HepG2 (cell line): ENCODE data around the gene MEX3A. TPM values are rescaled to one million over a fixed set of nuclear protein-coding genes. Genes with fewer than 3 reads are reported as not detected.

ENCODE experiments used
- HDAC6 ChIP-seq: fragments of 200-600 bp; sonication (generic); IDR thresholded peaks from 2 replicates; pipeline ENCODE4 v1.7.0; 2017; ENCODE audit warnings: mild to moderate bottlenecking, antibody characterized with exemption, low read length, low read depth
- HNRNPL ChIP-seq: fragments of 200-400 bp; formaldehyde crosslinking; IDR thresholded peaks from 2 replicates; pipeline ENCODE4 v1.6.1; 2017; ENCODE audit warnings: mild to moderate bottlenecking, low read depth, low read length
- ISX ChIP-seq: sonication (generic); formaldehyde crosslinking; conservative IDR thresholded peaks from 2 replicates; pipeline ENCODE4 v1.5.0; 2020; ENCODE audit warnings: missing genetic modification reagents
- KDM5A ChIP-seq: fragments of 200-600 bp; sonication (generic); IDR thresholded peaks from 2 replicates; pipeline ENCODE4 v1.7.0; 2018; ENCODE audit warnings: antibody characterized with exemption, mild to moderate bottlenecking, low read length, borderline replicate concordance
- POLR2A ChIP-seq, 2 experiments: IDR thresholded peaks; 2 replicates each; pipeline ENCODE4 v1.6.1; 2011; ENCODE audit warnings: low read depth in 2 of 2, low read length in 2 of 2, mild to moderate bottlenecking in 1 of 2, moderate library complexity in 1 of 2; ENCODE audit not compliant: insufficient read depth in 1 of 2
- ZNF20 ChIP-seq: sonication (generic); formaldehyde crosslinking; IDR thresholded peaks from 2 replicates; pipeline ENCODE4 v1.4.0; 2020; ENCODE audit warnings: mild to moderate bottlenecking, moderate library complexity, missing genetic modification reagents
- ZNF562 ChIP-seq: sonication (generic); formaldehyde crosslinking; IDR thresholded peaks from 2 replicates; pipeline ENCODE4 v1.8.0; 2022; ENCODE audit warnings: missing genetic modification reagents, borderline replicate concordance
- ZSCAN30 ChIP-seq: sonication (generic); formaldehyde crosslinking; IDR thresholded peaks from 2 replicates; pipeline ENCODE4 v1.5.0; 2020; ENCODE audit warnings: mild to moderate bottlenecking, missing genetic modification reagents
- polyA plus RNA-seq, 8 experiments: library from polyadenylated mRNA; depleted of rRNA in 3 of 8; stranded (reverse) in 7 of 8; unstranded in 1 of 8; fragments of >200 nt; fragmentation: Illumina TruSeq in 4 of 8; extraction: Trizol in 4 of 8; gene quantifications; 2 replicates each; pipeline versions ENCODE4 v1.2.1 to v1.2.3, GENCODE V29; 2011 to 2016; ENCODE audit warnings: low read depth in 4 of 8, missing spikeins in 1 of 8, mixed read lengths in 1 of 8; ENCODE audit not compliant: insufficient read depth in 1 of 8
- total RNA-seq, 5 experiments: library from RNA; depleted of rRNA; stranded (reverse); fragments of >200 nt; fragmentation: Illumina TruSeq; extraction: Trizol; gene quantifications; 2 replicates each; pipeline ENCODE4 v1.2.3, GENCODE V29; 2016; ENCODE audit warnings: low read depth in 1 of 5
- TF ChIP-seq, protein P1 (sequence below): sonication (generic); formaldehyde crosslinking; IDR thresholded peaks from 2 replicates; pipeline ENCODE4 v1.4.0; 2020; ENCODE audit warnings: missing genetic modification reagents
- TF ChIP-seq, protein P2 (sequence below): sonication (generic); formaldehyde crosslinking; IDR thresholded peaks from 2 replicates; pipeline ENCODE4 v1.4.0; 2020; ENCODE audit warnings: missing genetic modification reagents
- TF ChIP-seq, protein P3 (sequence below): sonication (generic); formaldehyde crosslinking; IDR thresholded peaks from 2 replicates; pipeline ENCODE4 v1.8.0; 2022; ENCODE audit warnings: mild to moderate bottlenecking, missing genetic modification reagents, moderate library complexity
- TF ChIP-seq, protein P4 (sequence below): fragments of 450-650 bp; IDR thresholded peaks from 2 replicates; pipeline ENCODE4 v1.6.1; 2017
- TF ChIP-seq, protein P5 (sequence below): conservative IDR thresholded peaks from 2 replicates; pipeline ENCODE4 v1.6.1; 2018; ENCODE audit warnings: missing genetic modification reagents
- TF ChIP-seq, protein P6 (sequence below): sonication (generic); formaldehyde crosslinking; IDR thresholded peaks from 2 replicates; pipeline ENCODE4 v1.5.0; 2020; ENCODE audit warnings: missing genetic modification reagents
- TF ChIP-seq, protein P7 (sequence below): sonication (generic); formaldehyde crosslinking; IDR thresholded peaks from 2 replicates; pipeline ENCODE4 v1.4.0; 2020; ENCODE audit warnings: mild to moderate bottlenecking, low read depth, missing genetic modification reagents
- TF ChIP-seq, protein P8 (sequence below): sonication (generic); formaldehyde crosslinking; IDR thresholded peaks from 2 replicates; pipeline ENCODE4 v1.8.1; 2023; ENCODE audit warnings: missing genetic modification reagents, inconsistent platforms, borderline replicate concordance

MEX3A gene
- total and polyA plus RNA-seq, 2 of the 13 experiments (the other 11 are each of a cell fraction or from before 2014, with no cell fraction given): 7.6 to 9.1 TPM

DNA sequence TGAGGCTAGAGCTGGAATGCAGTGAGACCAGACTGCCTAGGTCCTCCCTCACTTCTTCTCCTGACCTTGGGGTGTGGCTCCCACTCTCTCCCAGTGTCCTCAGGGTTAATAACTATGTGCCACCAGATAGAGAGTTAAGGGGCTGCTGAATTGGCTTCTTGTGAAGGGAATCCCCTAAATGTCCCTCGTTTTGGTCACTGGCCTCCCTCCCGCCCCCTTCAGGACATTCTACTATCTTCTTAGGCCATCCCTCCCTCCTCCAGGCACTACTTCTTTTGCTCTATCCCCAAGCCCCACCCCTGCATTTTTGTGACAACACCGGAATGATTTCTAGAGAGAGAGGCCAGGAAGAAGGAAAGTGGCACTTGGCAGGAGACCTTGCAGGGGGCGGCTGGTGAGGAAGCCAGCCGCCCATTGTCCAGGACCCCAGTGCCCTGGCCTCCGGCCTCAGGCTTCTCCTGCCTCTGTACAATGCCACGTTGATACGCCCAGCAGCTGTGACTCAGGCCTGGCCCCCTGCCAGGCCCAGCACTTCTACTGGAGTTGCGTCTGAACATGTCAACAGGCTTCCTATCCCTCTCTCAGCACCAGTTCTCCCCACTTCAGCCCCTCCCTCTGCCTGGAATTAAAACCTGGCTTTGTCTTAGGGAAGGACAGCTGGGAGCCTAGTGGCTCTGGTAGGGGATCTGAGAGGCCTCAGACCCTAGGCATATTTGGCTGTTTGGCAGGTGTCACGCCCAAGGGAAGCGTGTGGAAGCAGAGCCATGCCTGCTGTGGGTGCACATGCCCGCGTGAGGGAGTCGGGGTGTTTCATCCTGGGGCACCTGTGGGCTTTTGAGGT, 41.3 kb upstream of the MEX3A start (continued):
- TF ChIP-seq, protein P1, sequence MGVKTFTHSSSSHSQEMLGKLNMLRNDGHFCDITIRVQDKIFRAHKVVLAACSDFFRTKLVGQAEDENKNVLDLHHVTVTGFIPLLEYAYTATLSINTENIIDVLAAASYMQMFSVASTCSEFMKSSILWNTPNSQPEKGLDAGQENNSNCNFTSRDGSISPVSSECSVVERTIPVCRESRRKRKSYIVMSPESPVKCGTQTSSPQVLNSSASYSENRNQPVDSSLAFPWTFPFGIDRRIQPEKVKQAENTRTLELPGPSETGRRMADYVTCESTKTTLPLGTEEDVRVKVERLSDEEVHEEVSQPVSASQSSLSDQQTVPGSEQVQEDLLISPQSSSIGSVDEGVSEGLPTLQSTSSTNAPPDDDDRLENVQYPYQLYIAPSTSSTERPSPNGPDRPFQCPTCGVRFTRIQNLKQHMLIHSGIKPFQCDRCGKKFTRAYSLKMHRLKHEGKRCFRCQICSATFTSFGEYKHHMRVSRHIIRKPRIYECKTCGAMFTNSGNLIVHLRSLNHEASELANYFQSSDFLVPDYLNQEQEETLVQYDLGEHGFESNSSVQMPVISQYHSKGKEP (CRISPR knock-in tag): no peak
- TF ChIP-seq, protein P2, sequence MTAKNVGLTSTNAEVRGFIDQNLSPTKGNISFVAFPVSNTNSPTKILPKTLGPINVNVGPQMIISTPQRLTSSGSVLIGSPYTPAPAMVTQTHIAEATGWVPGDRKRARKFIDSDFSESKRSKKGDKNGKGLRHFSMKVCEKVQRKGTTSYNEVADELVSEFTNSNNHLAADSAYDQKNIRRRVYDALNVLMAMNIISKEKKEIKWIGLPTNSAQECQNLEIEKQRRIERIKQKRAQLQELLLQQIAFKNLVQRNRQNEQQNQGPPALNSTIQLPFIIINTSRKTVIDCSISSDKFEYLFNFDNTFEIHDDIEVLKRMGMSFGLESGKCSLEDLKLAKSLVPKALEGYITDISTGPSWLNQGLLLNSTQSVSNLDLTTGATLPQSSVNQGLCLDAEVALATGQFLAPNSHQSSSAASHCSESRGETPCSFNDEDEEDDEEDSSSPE: no peak
- TF ChIP-seq ISX (CRISPR knock-in tag) (no peak), HNRNPL (peak; percentile 73; the same call in 1 of the 2 replicates), POLR2A (IDR thresholded peaks at IDR 0.05; ENCODE audit: insufficient read depth in 1 of 2, low read depth in 2 of 2, low read length in 2 of 2) (peak in 1 of 2 experiments; percentile 84; a peak in 2 of 4 replicates), ZNF562 (CRISPR knock-in tag) (no peak), KDM5A (no peak), HDAC6 (no peak), ZNF20 (CRISPR knock-in tag) (no peak), ZSCAN30 (CRISPR knock-in tag) (no peak)
- TF ChIP-seq, protein P3, sequence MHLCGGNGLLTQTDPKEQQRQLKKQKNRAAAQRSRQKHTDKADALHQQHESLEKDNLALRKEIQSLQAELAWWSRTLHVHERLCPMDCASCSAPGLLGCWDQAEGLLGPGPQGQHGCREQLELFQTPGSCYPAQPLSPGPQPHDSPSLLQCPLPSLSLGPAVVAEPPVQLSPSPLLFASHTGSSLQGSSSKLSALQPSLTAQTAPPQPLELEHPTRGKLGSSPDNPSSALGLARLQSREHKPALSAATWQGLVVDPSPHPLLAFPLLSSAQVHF: no peak
- TF ChIP-seq, protein P4, sequence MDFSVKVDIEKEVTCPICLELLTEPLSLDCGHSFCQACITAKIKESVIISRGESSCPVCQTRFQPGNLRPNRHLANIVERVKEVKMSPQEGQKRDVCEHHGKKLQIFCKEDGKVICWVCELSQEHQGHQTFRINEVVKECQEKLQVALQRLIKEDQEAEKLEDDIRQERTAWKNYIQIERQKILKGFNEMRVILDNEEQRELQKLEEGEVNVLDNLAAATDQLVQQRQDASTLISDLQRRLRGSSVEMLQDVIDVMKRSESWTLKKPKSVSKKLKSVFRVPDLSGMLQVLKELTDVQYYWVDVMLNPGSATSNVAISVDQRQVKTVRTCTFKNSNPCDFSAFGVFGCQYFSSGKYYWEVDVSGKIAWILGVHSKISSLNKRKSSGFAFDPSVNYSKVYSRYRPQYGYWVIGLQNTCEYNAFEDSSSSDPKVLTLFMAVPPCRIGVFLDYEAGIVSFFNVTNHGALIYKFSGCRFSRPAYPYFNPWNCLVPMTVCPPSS: no peak
- TF ChIP-seq, protein P5, sequence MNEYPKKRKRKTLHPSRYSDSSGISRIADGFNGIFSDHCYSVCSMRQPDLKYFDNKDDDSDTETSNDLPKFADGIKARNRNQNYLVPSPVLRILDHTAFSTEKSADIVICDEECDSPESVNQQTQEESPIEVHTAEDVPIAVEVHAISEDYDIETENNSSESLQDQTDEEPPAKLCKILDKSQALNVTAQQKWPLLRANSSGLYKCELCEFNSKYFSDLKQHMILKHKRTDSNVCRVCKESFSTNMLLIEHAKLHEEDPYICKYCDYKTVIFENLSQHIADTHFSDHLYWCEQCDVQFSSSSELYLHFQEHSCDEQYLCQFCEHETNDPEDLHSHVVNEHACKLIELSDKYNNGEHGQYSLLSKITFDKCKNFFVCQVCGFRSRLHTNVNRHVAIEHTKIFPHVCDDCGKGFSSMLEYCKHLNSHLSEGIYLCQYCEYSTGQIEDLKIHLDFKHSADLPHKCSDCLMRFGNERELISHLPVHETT (CRISPR knock-in tag): no peak
- TF ChIP-seq, protein P6, sequence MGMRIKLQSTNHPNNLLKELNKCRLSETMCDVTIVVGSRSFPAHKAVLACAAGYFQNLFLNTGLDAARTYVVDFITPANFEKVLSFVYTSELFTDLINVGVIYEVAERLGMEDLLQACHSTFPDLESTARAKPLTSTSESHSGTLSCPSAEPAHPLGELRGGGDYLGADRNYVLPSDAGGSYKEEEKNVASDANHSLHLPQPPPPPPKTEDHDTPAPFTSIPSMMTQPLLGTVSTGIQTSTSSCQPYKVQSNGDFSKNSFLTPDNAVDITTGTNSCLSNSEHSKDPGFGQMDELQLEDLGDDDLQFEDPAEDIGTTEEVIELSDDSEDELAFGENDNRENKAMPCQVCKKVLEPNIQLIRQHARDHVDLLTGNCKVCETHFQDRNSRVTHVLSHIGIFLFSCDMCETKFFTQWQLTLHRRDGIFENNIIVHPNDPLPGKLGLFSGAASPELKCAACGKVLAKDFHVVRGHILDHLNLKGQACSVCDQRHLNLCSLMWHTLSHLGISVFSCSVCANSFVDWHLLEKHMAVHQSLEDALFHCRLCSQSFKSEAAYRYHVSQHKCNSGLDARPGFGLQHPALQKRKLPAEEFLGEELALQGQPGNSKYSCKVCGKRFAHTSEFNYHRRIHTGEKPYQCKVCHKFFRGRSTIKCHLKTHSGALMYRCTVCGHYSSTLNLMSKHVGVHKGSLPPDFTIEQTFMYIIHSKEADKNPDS (CRISPR knock-in tag): no peak
- TF ChIP-seq, protein P7, sequence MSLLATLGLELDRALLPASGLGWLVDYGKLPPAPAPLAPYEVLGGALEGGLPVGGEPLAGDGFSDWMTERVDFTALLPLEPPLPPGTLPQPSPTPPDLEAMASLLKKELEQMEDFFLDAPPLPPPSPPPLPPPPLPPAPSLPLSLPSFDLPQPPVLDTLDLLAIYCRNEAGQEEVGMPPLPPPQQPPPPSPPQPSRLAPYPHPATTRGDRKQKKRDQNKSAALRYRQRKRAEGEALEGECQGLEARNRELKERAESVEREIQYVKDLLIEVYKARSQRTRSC (CRISPR knock-in tag): no peak
- TF ChIP-seq, protein P8, sequence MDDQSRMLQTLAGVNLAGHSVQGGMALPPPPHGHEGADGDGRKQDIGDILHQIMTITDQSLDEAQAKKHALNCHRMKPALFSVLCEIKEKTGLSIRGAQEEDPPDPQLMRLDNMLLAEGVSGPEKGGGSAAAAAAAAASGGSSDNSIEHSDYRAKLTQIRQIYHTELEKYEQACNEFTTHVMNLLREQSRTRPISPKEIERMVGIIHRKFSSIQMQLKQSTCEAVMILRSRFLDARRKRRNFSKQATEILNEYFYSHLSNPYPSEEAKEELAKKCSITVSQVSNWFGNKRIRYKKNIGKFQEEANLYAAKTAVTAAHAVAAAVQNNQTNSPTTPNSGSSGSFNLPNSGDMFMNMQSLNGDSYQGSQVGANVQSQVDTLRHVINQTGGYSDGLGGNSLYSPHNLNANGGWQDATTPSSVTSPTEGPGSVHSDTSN (CRISPR knock-in tag): no peak
